HG03039 (cell line): ENCODE measurements around the gene TMEM9.
"Not testable (repeated sequence)": the region's sequence is repeated elsewhere in the genome, so short reads cannot be mapped to it uniquely, and the experiment has no call there.

Source experiments
- ATAC-seq: cut with Tn5 transposase; IDR thresholded peaks from one replicate; pipeline ENCODE4 v1.9.1; 2021; ENCODE audit warnings: mild to moderate bottlenecking, moderate library complexity; ENCODE audit not compliant: unreplicated experiment

TMEM9 gene

GRCh38 chr1:201175820-201176500 lies 21.7 kb upstream of the TMEM9 start:
- no peak for ATAC-seq

GRCh38 chr1:201173736-201174135 lies 19.5 kb upstream of the TMEM9 start:
- no peak for ATAC-seq

- no peak for ATAC-seq
Measured at GRCh38 chr1:201172999-201173610, 18.8 kb upstream of the TMEM9 start.

- ATAC-seq: no peak
Measured at GRCh38 chr1:201172326-201172725, 18.1 kb upstream of the TMEM9 start.

DNA sequence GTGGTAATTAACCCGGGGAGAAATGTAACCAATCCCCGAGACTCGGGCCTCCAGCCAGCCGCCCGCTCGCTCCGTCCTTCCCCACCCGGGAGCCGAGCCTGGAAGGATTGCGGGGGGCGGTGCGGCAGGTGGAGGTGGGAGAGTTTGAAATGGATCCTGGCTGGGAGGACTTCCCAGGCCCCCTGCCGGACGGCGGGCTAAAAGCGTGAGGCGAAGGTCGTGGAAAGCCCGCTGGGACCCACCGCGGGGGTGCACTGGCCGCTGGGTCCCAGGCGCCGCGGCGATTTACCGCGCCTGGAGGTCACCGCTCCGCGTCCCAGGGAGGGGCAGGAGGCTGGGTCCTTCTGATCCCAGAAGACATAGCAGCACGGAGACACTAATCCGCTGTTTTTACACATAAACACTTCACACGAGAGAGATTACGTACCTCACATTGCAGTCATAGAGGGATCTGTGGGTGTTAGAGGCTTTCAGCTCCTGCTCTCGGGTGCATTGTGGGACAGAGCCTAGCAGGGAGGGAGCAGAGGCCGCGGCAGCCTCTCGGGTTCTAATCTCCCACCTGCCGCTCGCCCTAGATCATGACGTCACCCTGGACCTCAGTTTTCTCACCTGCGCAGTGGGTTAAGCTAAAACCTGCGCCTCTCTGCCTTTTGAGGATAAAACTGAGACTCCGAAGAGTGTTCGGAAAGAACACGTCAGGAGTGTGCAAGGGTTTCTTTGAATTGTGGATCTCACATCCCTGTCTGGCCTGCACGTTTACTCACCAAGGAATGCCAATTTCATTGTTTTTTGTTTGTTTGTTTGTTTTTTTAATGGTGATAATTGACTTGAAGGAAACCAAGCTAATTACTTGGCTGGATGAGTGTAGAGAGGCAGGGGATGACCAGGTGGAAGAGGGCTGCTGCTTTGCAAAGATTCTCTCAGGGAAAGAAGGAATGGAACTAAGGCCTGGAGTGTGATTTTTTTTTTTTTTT lies 17.1 kb upstream of the TMEM9 start:
- ATAC-seq: peak; percentile 42

GRCh38 chr1:201170533-201171062 lies 16.3 kb upstream of the TMEM9 start:
- ATAC-seq: peak; percentile 91

DNA sequence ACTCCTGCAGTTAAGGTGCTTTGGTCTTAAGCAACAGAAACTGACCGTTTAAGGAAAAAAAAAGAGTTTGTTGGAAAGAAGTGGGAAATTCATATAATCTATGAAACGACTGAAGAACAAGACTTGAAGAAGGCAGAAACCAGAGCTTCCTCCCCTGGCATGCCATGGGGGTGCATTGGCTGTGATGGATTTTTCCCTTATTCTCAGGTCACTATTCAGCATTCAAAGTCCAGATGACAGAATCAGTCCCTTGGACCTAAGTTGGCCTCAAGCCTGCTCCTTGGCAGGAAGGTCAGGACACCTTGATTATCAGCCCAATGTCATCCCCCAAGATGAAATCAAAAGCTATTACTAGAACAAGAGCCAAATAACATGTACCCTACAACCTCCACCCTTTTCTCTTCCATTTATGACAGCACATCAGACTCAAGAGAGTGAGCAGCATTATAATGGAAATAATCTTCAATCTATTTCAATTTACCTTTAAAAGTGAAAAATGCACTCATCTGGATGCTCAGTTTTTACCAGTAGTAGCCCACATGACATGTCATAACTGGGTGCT lies 15.8 kb upstream of the TMEM9 start:
- no peak for ATAC-seq

DNA sequence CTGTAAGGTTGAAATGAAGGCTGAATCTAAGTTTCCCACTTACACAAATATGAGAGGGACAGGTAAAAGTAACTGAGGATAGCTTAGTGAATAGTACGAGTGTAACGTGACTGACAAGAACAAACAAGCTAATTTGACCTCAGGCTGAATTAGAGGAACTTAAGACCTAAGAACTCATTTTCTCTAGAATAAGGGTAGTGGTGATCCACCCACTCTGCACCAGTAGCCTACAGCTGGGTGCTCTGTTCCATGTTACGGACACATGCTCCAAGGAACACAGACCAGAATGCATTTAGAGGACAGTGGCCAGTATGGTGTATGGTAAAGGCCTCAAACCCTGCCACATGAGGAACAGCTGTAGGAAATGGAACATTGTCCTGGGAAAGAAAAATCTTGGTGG lies 14.9 kb upstream of the TMEM9 start:
- no peak for ATAC-seq

- no peak for ATAC-seq
Measured at GRCh38 chr1:201167041-201167991, 13.0 kb upstream of the TMEM9 start.

DNA sequence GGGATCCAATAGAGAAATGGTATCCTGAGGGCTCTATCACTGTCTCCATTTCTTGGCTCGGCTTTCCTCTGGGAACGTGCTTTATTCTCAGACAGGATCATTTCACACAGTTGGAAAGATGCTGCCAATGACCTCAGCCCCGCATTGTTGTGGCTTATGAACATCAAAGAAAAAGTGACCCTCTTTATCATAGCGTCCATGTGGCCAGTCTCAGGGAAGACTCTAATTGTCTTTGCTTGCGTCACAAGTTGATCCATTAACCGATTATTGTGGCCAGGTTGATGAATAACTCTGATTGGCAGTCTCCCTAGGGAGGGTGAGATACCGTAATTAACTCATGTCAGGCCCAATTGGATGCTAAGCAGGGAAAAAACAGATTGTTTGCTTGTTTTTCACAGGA lies 10.4 kb upstream of the TMEM9 start:
- ATAC-seq: no peak

DNA sequence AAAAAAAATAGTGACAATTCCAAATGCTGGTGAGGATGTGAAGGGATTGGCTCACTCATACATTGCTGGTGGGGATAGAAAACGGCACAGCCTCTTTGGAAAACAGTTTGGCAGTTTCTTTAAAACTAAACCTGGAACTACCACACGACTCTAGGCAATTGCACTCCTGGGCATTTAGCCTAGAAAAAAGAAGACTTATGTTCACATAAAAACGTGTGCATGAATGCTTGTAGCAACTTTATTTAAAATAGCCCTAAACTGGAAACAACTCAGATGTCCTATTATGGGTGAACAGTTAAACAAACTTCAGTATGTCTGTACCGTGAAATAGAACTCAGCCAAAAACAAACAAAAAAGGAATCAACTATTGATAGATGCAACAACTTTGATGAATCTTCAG lies 9.4 kb upstream of the TMEM9 start:
- ATAC-seq: no peak

DNA sequence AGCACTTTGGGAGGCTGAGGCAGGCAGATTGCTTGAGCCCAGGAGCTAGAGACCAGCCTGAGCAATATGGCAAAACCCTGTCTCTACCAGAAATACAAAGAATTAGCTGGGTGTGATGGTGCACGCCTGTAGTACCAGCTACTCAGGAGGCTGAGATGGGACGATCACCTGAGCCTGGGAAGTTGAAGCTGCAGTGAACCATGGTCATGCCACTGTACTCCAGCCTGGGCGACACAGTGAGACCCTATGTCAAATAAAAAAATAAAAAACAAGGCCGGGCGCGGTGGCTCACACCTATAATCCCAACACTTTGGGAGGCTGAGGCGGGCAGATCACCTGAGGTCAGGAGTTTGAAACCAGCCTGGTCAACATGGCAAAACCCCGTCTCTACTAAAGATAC lies 8.8 kb upstream of the TMEM9 start:
- not testable (repeated sequence) for ATAC-seq

- ATAC-seq: no peak
Measured at GRCh38 chr1:201157949-201158348, 3.7 kb upstream of the TMEM9 start.

- ATAC-seq: no peak
Measured at GRCh38 chr1:201156819-201157218, 2.5 kb upstream of the TMEM9 start.

- no peak for ATAC-seq
Measured at GRCh38 chr1:201156346-201156745, 2.1 kb upstream of the TMEM9 start.

GRCh38 chr1:201155354-201155753 lies 1.1 kb upstream of the TMEM9 start:
- ATAC-seq: no peak

- peak; percentile 45 for ATAC-seq
Measured at GRCh38 chr1:201153474-201154388, 543 bp downstream of the TMEM9 start.

- ATAC-seq: no peak
Measured at GRCh38 chr1:201149400-201149799, 4.9 kb downstream of the TMEM9 start.
